Measurements from ENCODE around the gene PRDM16. TPM values are rescaled to one million over a fixed set of nuclear protein-coding genes. Genes with fewer than 3 reads are reported as not detected.

The PRDM16 gene
- total and polyA plus RNA-seq, 2 experiments from 2014 or later = 0.14 to 0.16 TPM

- no peaks in the 10 kb centered on the region for H4K20me1 ChIP-seq (replicated peaks; ENCODE audit: insufficient read depth)
- H3K27ac Mint-ChIP-seq = no peak overlapping the region
- no peaks in the 10 kb centered on the region for H3K9me2 ChIP-seq (ENCODE audit: insufficient read depth)
- no peak overlapping the region for H3K27ac ChIP-seq (ENCODE audit: low read depth)
- no peaks in the 10 kb centered on the region for H3K36me3 ChIP-seq (ENCODE audit: insufficient read depth)
- peaks cover 10% of the 10 kb centered on the region for H3K27me3 Mint-ChIP-seq (ENCODE audit: insufficient read depth, low read depth, poor library complexity)
- no peaks in the 10 kb centered on the region for H3K36me3 Mint-ChIP-seq (ENCODE audit: low read depth)
- no peak overlapping the region for H3K4me3 ChIP-seq
- ATAC-seq = peak; percentile 49
- H3K27me3 ChIP-seq (ENCODE audit: insufficient read depth) = no peaks in the 10 kb centered on the region
- H2AFZ ChIP-seq = no peak overlapping the region
- no peaks in the 10 kb centered on the region for H3K9me3 Mint-ChIP-seq
- H3K4me3 Mint-ChIP-seq = no peak overlapping the region
- H3K4me1 ChIP-seq (ENCODE audit: insufficient read depth) = no peaks in the 10 kb centered on the region
- no peak overlapping the region for H3K4me2 ChIP-seq
- DNase-seq (ENCODE audit: low spot score) = no peak
- no peaks in the 10 kb centered on the region for H3K79me2 ChIP-seq (replicated peaks; ENCODE audit: insufficient read depth)
- H3K4me1 Mint-ChIP-seq = peaks cover 10% of the 10 kb centered on the region
- no peak for TF ChIP-seq ZNF114 (CRISPR knock-in tag; IDR thresholded peaks at IDR 0.05)
- no peak for TF ChIP-seq NANOG (IDR thresholded peaks at IDR 0.05; ENCODE audit: borderline replicate concordance)
- TF ChIP-seq ZNF462 (CRISPR knock-in tag; IDR thresholded peaks at IDR 0.05) = no peak
- no peak for TF ChIP-seq POLR2AphosphoS5 (IDR thresholded peaks at IDR 0.05; ENCODE audit: low read depth)
- TF ChIP-seq JUNB (IDR thresholded peaks at IDR 0.05; ENCODE audit: unreplicated experiment) = no peak
- TF ChIP-seq REST (IDR thresholded peaks at IDR 0.05; ENCODE audit: unreplicated experiment) = no peak
- no peak for TF ChIP-seq ETS1 (IDR thresholded peaks at IDR 0.05)
- no peak for TF ChIP-seq STAT1 (IDR thresholded peaks at IDR 0.05; ENCODE audit: unreplicated experiment)
- TF ChIP-seq CREB1 (CRISPR knock-in tag; IDR thresholded peaks at IDR 0.05; ENCODE audit: low read depth) = no peak
- TF ChIP-seq EZH2phosphoT487 (IDR thresholded peaks at IDR 0.05; ENCODE audit: unreplicated experiment) = no peak
- no peak for TF ChIP-seq CTCF (conservative IDR thresholded peaks at IDR 0.05; ENCODE audit: low read depth in 2 of 2)
- no peak for TF ChIP-seq EZH2 (IDR thresholded peaks at IDR 0.05; ENCODE audit: low read depth, unreplicated experiment)
- TF ChIP-seq ZNF331 (CRISPR knock-in tag; IDR thresholded peaks at IDR 0.05; ENCODE audit: low read depth) = no peak
- H3F3A ChIP-seq (replicated peaks; ENCODE audit: low read depth) = no peaks in the 10 kb centered on the region
These were observed 370.6 kb downstream of the PRDM16 start for GRCh38 chr1:3439346-3440299.

All from GM23338 (cell line).